Osteocyte (in vitro differentiated cells): ENCODE measurements around the gene KIF26A. TPM values are rescaled to one million over a fixed set of nuclear protein-coding genes. Genes with fewer than 3 reads are reported as not detected.
A peak's percentile ranks its signal among the peaks of the same experiment; 100 is the strongest.

ENCODE experiments used
- DNase-seq: peaks from one replicate; pipeline ENCODE4 v3.0.0; 2021; ENCODE audit warnings: mixed read lengths; ENCODE audit not compliant: unreplicated experiment; ENCODE audit errors: extremely low spot score
- H3K27ac Mint-ChIP-seq: one replicate; pipeline ENCODE4 v1.8.0; 2021; ENCODE audit warnings: mild to moderate bottlenecking, mixed read lengths; ENCODE audit not compliant: unreplicated experiment
- H3K27me3 Mint-ChIP-seq: one replicate; pipeline ENCODE4 v1.8.0; 2021; ENCODE audit warnings: mixed read lengths; ENCODE audit not compliant: unreplicated experiment
- H3K36me3 Mint-ChIP-seq: one replicate; pipeline ENCODE4 v1.8.0; 2021; ENCODE audit warnings: mixed read lengths; ENCODE audit not compliant: unreplicated experiment
- H3K4me1 Mint-ChIP-seq: one replicate; pipeline ENCODE4 v1.8.0; 2021; ENCODE audit warnings: mixed read lengths; ENCODE audit not compliant: unreplicated experiment
- H3K4me3 Mint-ChIP-seq: one replicate; pipeline ENCODE4 v1.8.0; 2021; ENCODE audit warnings: mild to moderate bottlenecking, moderate library complexity, mixed read lengths; ENCODE audit not compliant: unreplicated experiment
- H3K9me3 Mint-ChIP-seq: one replicate; pipeline ENCODE4 v1.8.0; 2021; ENCODE audit warnings: mixed read lengths; ENCODE audit not compliant: unreplicated experiment
- CTCF ChIP-seq: fragments of 200-600 bp; sonication (generic); IDR thresholded peaks from 2 replicates; pipeline ENCODE4 v1.5.0; 2021; ENCODE audit warnings: antibody characterized with exemption, mild to moderate bottlenecking, moderate library complexity
- total RNA-seq: library from RNA; stranded (reverse); gene quantifications from 2 replicates; pipeline ENCODE4 v1.2.1, GENCODE V29; 2021

Gene KIF26A
- total RNA-seq, 1 donor from 2014 or later = 4.5 TPM

- Mint-ChIP-seq H3K36me3 (peaks cover 3% of the 10 kb centered on the region), H3K4me3 (no peak overlapping the region), H3K4me1 (no peaks in the 10 kb centered on the region), H3K9me3 (peaks cover 23% of the 10 kb centered on the region), H3K27ac (no peak overlapping the region), H3K27me3 (peaks cover 20% of the 10 kb centered on the region)
- no peak for TF ChIP-seq CTCF
- DNase-seq = no peak
These were observed 9.4 kb upstream of the KIF26A start for GRCh38 chr14:104128981-104129380.

GRCh38 chr14:104129556-104129955 lies 8.8 kb upstream of the KIF26A start:
- no peak for DNase-seq
- Mint-ChIP-seq H3K27ac (no peak overlapping the region), H3K4me1 (no peaks in the 10 kb centered on the region), H3K36me3 (peaks cover 1% of the 10 kb centered on the region), H3K9me3 (peaks cover 20% of the 10 kb centered on the region), H3K4me3 (no peak overlapping the region), H3K27me3 (peaks cover 21% of the 10 kb centered on the region)
- no peak for TF ChIP-seq CTCF

- Mint-ChIP-seq H3K9me3 (peaks cover 17% of the 10 kb centered on the region), H3K4me3 (no peak overlapping the region), H3K4me1 (peaks cover 9% of the 10 kb centered on the region)
These were observed 7.3 kb upstream of the KIF26A start for GRCh38 chr14:104130974-104131651.

GRCh38 chr14:104131968-104132732 lies 6.2 kb upstream of the KIF26A start:
- Mint-ChIP-seq H3K4me1 (peaks cover 14% of the 10 kb centered on the region), H3K27ac (no peak overlapping the region), H3K4me3 (no peak overlapping the region), H3K36me3 (peaks cover 1% of the 10 kb centered on the region), H3K9me3 (peaks cover 17% of the 10 kb centered on the region), H3K27me3 (peaks cover 38% of the 10 kb centered on the region)
- no peak for DNase-seq
- TF ChIP-seq CTCF = no peak

More at GRCh38 chr14:104130974-104131651, 7.3 kb upstream of the KIF26A start:
- H3K27ac Mint-ChIP-seq = no peak overlapping the region
- peaks cover 32% of the 10 kb centered on the region for H3K27me3 Mint-ChIP-seq
- no peak for DNase-seq
- peaks cover 1% of the 10 kb centered on the region for H3K36me3 Mint-ChIP-seq
- peak; percentile 61 for TF ChIP-seq CTCF

- Mint-ChIP-seq H3K27me3 (peaks cover 39% of the 10 kb centered on the region), H3K4me1 (peaks cover 15% of the 10 kb centered on the region), H3K9me3 (peaks cover 17% of the 10 kb centered on the region), H3K27ac (no peak overlapping the region), H3K4me3 (no peak overlapping the region), H3K36me3 (peaks cover 1% of the 10 kb centered on the region)
- no peak for TF ChIP-seq CTCF
- DNase-seq = no peak
These were observed 5.4 kb upstream of the KIF26A start for GRCh38 chr14:104132981-104133380.
